HCT116 (cell line): Measurements from ENCODE around the gene STAM2.

ENCODE experiments used
- SP1 ChIP-seq: IDR thresholded peaks from 2 replicates; pipeline ENCODE4 v1.6.1; 2012; ENCODE audit warnings: low read depth
- TF ChIP-seq, protein P1 (sequence below), 3 experiments: fragments of 200-600 bp in 1 of 3; sonication (generic) in 1 of 3; IDR thresholded peaks in 2 of 3; conservative IDR thresholded peaks in 1 of 3; 2 replicates each; pipeline ENCODE4 v1.5.1; 2012 to 2017; ENCODE audit warnings: low read depth in 2 of 3, low read length in 2 of 3, antibody characterized with exemption in 1 of 3, borderline replicate concordance in 1 of 3, control low read depth in 1 of 3, mild to moderate bottlenecking in 1 of 3, mixed read lengths in 1 of 3, mixed run types in 1 of 3, moderate library complexity in 1 of 3; ENCODE audit not compliant: insufficient read depth in 1 of 3

DNA sequence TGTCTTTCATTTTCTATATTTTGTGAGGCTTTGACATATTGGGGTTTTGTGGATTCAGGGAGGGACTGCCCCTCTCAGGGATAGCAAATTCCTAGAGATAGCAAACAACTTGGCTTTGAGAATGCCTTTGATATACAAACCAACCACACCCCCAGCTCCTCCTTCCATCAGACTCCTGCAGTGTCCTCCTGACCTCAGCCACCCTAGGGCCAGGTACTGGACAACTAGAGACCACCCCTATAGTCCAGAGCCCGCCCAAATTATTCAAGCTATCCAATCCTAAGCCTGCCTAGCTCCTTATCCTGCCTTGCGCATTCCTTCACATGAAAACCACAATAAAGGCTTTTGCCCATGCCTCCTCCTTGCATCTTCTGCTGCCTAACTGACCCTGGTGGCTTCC is 22.9 kb upstream of the STAM2 start:
- TF ChIP-seq SP1, result no peak
- TF ChIP-seq, protein P1, sequence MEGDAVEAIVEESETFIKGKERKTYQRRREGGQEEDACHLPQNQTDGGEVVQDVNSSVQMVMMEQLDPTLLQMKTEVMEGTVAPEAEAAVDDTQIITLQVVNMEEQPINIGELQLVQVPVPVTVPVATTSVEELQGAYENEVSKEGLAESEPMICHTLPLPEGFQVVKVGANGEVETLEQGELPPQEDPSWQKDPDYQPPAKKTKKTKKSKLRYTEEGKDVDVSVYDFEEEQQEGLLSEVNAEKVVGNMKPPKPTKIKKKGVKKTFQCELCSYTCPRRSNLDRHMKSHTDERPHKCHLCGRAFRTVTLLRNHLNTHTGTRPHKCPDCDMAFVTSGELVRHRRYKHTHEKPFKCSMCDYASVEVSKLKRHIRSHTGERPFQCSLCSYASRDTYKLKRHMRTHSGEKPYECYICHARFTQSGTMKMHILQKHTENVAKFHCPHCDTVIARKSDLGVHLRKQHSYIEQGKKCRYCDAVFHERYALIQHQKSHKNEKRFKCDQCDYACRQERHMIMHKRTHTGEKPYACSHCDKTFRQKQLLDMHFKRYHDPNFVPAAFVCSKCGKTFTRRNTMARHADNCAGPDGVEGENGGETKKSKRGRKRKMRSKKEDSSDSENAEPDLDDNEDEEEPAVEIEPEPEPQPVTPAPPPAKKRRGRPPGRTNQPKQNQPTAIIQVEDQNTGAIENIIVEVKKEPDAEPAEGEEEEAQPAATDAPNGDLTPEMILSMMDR (IDR thresholded peaks at IDR 0.05 in 2 of 3, conservative IDR thresholded peaks at IDR 0.05 in 1 of 3; ENCODE audit: borderline replicate concordance in 1 of 3, insufficient read depth in 1 of 3, low read depth in 2 of 3, low read length in 2 of 3), result no peak
